Left ventricle myocardium inferior (tissue), 1 donor: Measurements from ENCODE around the gene STK39. TPM values are rescaled to one million over a fixed set of nuclear protein-coding genes. Genes with fewer than 3 reads are reported as not detected.

ENCODE experiments used
- DNase-seq: peaks from one replicate; pipeline ENCODE4 v3.0.0-alpha.2; 2020
- H3K27ac ChIP-seq: fragments of 200-600 bp; replicated peaks from 2 replicates; pipeline ENCODE4 v1.8.0; 2021
- H3K27me3 ChIP-seq: fragments of 200-600 bp; 2 replicates; pipeline ENCODE4 v1.8.0; 2021; ENCODE audit warnings: low read depth
- H3K36me3 ChIP-seq: fragments of 200-600 bp; 2 replicates; pipeline ENCODE4 v1.8.0; 2021
- H3K4me1 ChIP-seq: fragments of 200-600 bp; 2 replicates; pipeline ENCODE4 v1.8.0; 2021
- H3K4me3 ChIP-seq: fragments of 200-600 bp; 2 replicates; pipeline ENCODE4 v1.8.0; 2021; ENCODE audit warnings: mild to moderate bottlenecking, moderate library complexity
- H3K9me3 ChIP-seq: fragments of 200-600 bp; replicated peaks from 2 replicates; pipeline ENCODE4 v1.8.0; 2021
- intact Hi-C: fragments of 100-400 bp; cut with micrococcal nuclease; formaldehyde crosslinking; loops from one replicate; pipeline ENCODE4 v1.11.0; 2022
- total RNA-seq: library from RNA; stranded (reverse); fragmentation: NEBNext Ultra II Directional; extraction: Animal tissue kit (Norgen Biotek cat#: 25700); gene quantifications from one replicate; pipeline ENCODE4 v1.2.1, GENCODE V29; 2021
- TF ChIP-seq, protein P1 (sequence below): fragments of 200-600 bp; IDR thresholded peaks from 2 replicates; pipeline ENCODE4 v1.8.0; 2021; ENCODE audit warnings: antibody characterized with exemption, mild to moderate bottlenecking, borderline replicate concordance
- donor health status: DM: no; HTN: yes; CAD: no; lungs with severe emphysema.

Gene STK39
- total RNA-seq, 1 donor from 2014 or later: 23.2 TPM

DNA sequence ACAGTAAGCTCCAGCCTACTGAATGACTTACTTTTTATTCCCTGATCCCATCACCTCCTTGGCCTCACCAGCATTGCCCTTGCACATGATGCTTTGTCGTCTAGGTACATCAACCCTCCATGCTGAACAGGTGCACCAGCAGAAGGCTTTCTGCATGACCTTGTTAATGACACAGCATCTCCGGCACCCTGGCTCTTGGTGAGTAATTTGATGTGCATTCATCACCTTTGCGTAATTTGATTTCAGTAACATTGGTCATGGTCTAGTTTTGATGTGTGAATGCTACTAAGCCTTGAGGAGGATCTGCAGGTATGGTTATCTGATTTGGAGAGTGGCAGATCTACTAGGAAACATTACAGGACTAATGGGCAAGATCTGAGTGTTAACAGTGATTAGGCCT is 103.6 kb downstream of the STK39 start:
- intact Hi-C loops: loop anchor here (10.0 kb wide), 1 partner anchor 101 kb away; the partner anchor contains the start of gene STK39
- no peak overlapping the region for H3K4me3 ChIP-seq
- DNase-seq: no peak
- TF ChIP-seq, protein P1, sequence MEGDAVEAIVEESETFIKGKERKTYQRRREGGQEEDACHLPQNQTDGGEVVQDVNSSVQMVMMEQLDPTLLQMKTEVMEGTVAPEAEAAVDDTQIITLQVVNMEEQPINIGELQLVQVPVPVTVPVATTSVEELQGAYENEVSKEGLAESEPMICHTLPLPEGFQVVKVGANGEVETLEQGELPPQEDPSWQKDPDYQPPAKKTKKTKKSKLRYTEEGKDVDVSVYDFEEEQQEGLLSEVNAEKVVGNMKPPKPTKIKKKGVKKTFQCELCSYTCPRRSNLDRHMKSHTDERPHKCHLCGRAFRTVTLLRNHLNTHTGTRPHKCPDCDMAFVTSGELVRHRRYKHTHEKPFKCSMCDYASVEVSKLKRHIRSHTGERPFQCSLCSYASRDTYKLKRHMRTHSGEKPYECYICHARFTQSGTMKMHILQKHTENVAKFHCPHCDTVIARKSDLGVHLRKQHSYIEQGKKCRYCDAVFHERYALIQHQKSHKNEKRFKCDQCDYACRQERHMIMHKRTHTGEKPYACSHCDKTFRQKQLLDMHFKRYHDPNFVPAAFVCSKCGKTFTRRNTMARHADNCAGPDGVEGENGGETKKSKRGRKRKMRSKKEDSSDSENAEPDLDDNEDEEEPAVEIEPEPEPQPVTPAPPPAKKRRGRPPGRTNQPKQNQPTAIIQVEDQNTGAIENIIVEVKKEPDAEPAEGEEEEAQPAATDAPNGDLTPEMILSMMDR: no peak
- peaks cover 64% of the 10 kb centered on the region for H3K4me1 ChIP-seq
- H3K27ac ChIP-seq: no peak overlapping the region
- H3K9me3 ChIP-seq: no peaks in the 10 kb centered on the region
- no peaks in the 10 kb centered on the region for H3K27me3 ChIP-seq
- H3K36me3 ChIP-seq: no peaks in the 10 kb centered on the region

DNA sequence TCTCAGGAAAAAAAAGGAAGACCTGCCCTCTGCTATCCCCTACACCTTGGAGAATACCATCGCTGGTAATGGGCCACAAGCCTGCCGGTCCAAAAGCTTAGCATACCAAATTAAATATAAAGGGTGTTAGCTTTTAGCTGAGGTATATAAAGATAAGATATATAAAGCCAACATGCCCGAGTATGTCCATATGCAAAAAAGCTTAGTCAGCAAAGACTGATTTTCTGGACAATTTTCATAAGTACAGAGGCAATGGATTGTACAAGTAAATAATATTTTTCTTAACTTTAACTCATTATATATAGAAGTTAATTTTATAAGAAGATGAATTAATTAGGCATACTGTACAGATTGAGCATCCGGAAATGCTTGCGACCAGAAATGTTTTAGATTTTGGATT is 106.5 kb downstream of the STK39 start:
- intact Hi-C loops: loop anchor here (10.0 kb wide), 1 partner anchor 104 kb away; the partner anchor contains the start of gene STK39
- H3K4me1 ChIP-seq: peaks cover 59% of the 10 kb centered on the region
- peak overlapping the region; percentile 70 for H3K27ac ChIP-seq
- H3K27me3 ChIP-seq: no peaks in the 10 kb centered on the region
- no peak overlapping the region for H3K4me3 ChIP-seq
- no peaks in the 10 kb centered on the region for H3K9me3 ChIP-seq
- DNase-seq: no peak
- H3K36me3 ChIP-seq: no peaks in the 10 kb centered on the region
- TF ChIP-seq, protein P1: no peak

DNA sequence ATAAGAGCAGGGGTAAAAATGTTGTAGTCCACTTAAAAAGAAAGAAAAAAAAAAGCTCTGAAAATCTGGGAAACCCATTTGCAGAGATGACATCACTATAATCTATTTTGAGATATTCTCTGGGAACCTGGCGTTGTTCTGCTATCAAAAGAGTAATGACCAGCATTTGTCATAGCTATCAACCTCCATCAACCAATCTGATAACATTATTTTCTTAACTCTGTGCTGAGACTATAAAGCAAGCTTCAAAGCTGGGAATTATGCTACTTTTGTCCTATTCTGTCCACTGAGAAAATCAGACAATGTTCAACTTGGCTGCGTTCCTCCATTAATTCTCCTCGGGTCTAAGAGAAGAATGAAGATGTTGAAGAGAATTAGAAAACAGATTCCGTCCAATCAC is 107.5 kb downstream of the STK39 start:
- no peak overlapping the region for H3K4me3 ChIP-seq
- H3K36me3 ChIP-seq: no peaks in the 10 kb centered on the region
- peaks cover 49% of the 10 kb centered on the region for H3K4me1 ChIP-seq
- H3K9me3 ChIP-seq: no peaks in the 10 kb centered on the region
- no peak for DNase-seq
- intact Hi-C loops: loop anchor here (10.0 kb wide), 1 partner anchor 105 kb away; the partner anchor contains the start of gene STK39
- no peaks in the 10 kb centered on the region for H3K27me3 ChIP-seq
- TF ChIP-seq, protein P1: no peak
- peak overlapping the region; percentile 70 for H3K27ac ChIP-seq

DNA sequence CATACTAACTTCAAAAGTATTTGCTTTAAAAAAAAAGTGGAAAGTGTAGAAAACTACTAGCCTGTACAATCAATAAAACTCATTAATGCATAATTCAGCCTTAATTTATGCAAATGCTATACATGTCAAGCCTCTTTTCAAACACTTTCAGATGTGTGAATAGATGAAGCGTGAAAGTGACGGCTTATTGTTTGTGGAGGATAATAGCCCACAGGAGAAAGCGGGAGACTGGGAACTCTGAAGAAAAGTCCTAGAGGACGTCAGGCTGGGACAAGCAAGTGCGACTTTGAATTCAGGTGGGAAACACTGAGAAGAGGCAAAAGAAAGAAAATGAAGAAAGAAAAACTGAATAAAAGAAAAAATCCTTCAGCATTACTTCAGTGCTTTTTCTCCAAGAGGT is 108.5 kb downstream of the STK39 start:
- Histone ChIP-seq H3K27me3 (no peaks in the 10 kb centered on the region), H3K36me3 (no peaks in the 10 kb centered on the region), H3K4me1 (peaks cover 46% of the 10 kb centered on the region), H3K9me3 (no peaks in the 10 kb centered on the region), H3K4me3 (no peak overlapping the region), H3K27ac (peak overlapping the region; percentile 70)
- intact Hi-C loops: no loop called here
- no peak for DNase-seq
- TF ChIP-seq, protein P1: no peak

DNA sequence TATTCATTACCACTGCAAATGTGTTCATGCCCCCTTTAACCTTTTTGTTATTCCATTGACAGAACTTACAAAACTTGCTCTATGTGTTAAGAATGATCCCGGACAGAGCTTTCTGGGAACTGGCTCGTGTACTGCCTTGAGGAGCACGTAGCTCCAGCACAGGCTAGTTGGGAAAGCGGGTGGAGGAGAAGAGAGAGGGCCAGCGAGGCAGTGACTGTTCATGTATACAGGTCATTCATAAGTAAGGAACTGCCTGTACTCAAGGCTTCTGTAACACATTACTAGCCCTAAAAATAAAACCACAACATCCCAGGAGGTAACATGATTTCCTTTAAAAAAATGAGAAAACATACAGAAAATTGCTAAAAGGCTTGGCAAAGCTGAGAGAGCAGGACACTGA is 109.0 kb downstream of the STK39 start:
- no peaks in the 10 kb centered on the region for H3K9me3 ChIP-seq
- no peaks in the 10 kb centered on the region for H3K27me3 ChIP-seq
- no peaks in the 10 kb centered on the region for H3K36me3 ChIP-seq
- intact Hi-C loops: no loop called here
- H3K27ac ChIP-seq: peak overlapping the region; percentile 70
- H3K4me3 ChIP-seq: no peak overlapping the region
- peak; percentile 41 for DNase-seq
- peaks cover 46% of the 10 kb centered on the region for H3K4me1 ChIP-seq
- TF ChIP-seq, protein P1: no peak
